Measurements from ENCODE around the gene FRMD4A. TPM values are rescaled to one million over a fixed set of nuclear protein-coding genes. Genes with fewer than 3 reads are reported as not detected.

Gene FRMD4A
- total and polyA plus RNA-seq, 2 of the 4 experiments (the other 2 are of a cell fraction) = 30.3 to 68.8 TPM

- ATAC-seq (ENCODE audit: low read depth) = no peak
These were observed 24.5 kb downstream of the FRMD4A start for GRCh38 chr10:14306190-14306589.

More at GRCh38 chr10:14306190-14306589, 24.5 kb downstream of the FRMD4A start:
- dilution Hi-C loops (cut with HindIII; ENCODE audit: low sequenced_read_pairs, unreplicated experiment) = no loop called here
- no TSS peak for BruUV-seq (replicated peaks)
- H4K8ac ChIP-seq (ENCODE audit: low read depth in 2 of 2, low read length in 2 of 2) = no peak overlapping the region
- no peak overlapping the region for H2BK15ac ChIP-seq (ENCODE audit: low read depth, low read length)
- no peaks in the 10 kb centered on the region for H4K20me1 ChIP-seq (ENCODE audit: insufficient read depth, low read length)
- no peak overlapping the region for H4K5ac ChIP-seq (ENCODE audit: low read depth, low read length)
- H3K4me1 ChIP-seq (ENCODE audit: control insufficient read depth, insufficient read depth, low read length) = no peaks in the 10 kb centered on the region
- H2BK20ac ChIP-seq (ENCODE audit: low read depth, low read length) = no peak overlapping the region
- H4K91ac ChIP-seq (ENCODE audit: insufficient read depth, low read depth, low read length) = no peak overlapping the region
- CTCF ChIA-PET = no interaction called here
- H3K4ac ChIP-seq (ENCODE audit: low read depth, low read length) = no peak overlapping the region
- no peaks in the 10 kb centered on the region for H3K9me3 ChIP-seq (ENCODE audit: control insufficient read depth, insufficient read depth, low read length)
- H3K27ac ChIP-seq (ENCODE audit: insufficient read depth, low read length) = no peak overlapping the region
- no peak overlapping the region for H2BK5ac ChIP-seq (ENCODE audit: low read depth, low read length, poor library complexity, severe bottlenecking)
- no peak overlapping the region for H3K9ac ChIP-seq (ENCODE audit: low read depth, low read length)
- no peaks in the 10 kb centered on the region for H3K36me3 ChIP-seq (ENCODE audit: control insufficient read depth, insufficient read depth, low read length)
- no peak overlapping the region for H3K23ac ChIP-seq (ENCODE audit: low read depth, low read length)
- no peak overlapping the region for H3K18ac ChIP-seq (ENCODE audit: low read depth, low read length)
- H2AFZ ChIP-seq (replicated peaks; ENCODE audit: low read length, poor library complexity) = no peak overlapping the region
- no peak overlapping the region for H2BK120ac ChIP-seq (ENCODE audit: low read depth, low read length)
- DNase-seq = no peak
- H3K27me3 ChIP-seq (ENCODE audit: control insufficient read depth, insufficient read depth, low read length) = peaks cover 61% of the 10 kb centered on the region
- H3K4me2 ChIP-seq (ENCODE audit: low read depth, low read length) = no peak overlapping the region
- H3K56ac ChIP-seq (ENCODE audit: extremely low read depth, insufficient read depth, low read length) = no peak overlapping the region
- no peaks in the 10 kb centered on the region for H3K79me1 ChIP-seq (ENCODE audit: low read depth in 1 of 2, low read length in 2 of 2)
- no peak overlapping the region for H3K4me3 ChIP-seq (ENCODE audit: insufficient read depth, low read depth, low read length)
- intact Hi-C loops (cut with micrococcal nuclease) = loop anchor here (10.0 kb wide), 1 partner anchor 169 kb away; no protein-coding TSS in a partner anchor
- in situ Hi-C loops (cut with MboI; ENCODE audit: low sequenced_read_pairs) = no loop called here
- POLR2A ChIA-PET (ENCODE audit: unreplicated experiment) = no interaction called here
- no peak for TF ChIP-seq MXI1 (IDR thresholded peaks at IDR 0.05; ENCODE audit: borderline replicate concordance, low read depth, low read length)
- no peak overlapping the region for H3K14ac ChIP-seq (replicated peaks; ENCODE audit: low read depth, low read length)
- H2AK9ac ChIP-seq (replicated peaks; ENCODE audit: low read depth, low read length, poor library complexity) = no peak overlapping the region
- WGBS, 2 experiments (ENCODE audit: extremely low coverage in 2 of 2, insufficient read length in 1 of 2) = 40% methylated on average over 1 of the region's 5 CpGs; no CpG with 5 or more reads in 1 of the 2 experiments
- no peak overlapping the region for H2AK5ac ChIP-seq (ENCODE audit: low read depth, low read length)
- H3K9me1 ChIP-seq (ENCODE audit: insufficient read depth, low read length) = no peaks in the 10 kb centered on the region

All from IMR-90 (cell line).